CD14-positive monocyte (primary cell): ENCODE data around the gene NAGS. TPM values are rescaled to one million over a fixed set of nuclear protein-coding genes. Genes with fewer than 3 reads are reported as not detected.

ENCODE experiments used
- DNase-seq, 3 donors: peaks; one replicate each; pipeline ENCODE4 v3.0.0-alpha.2; 2011 to 2022
- H2AFZ ChIP-seq: 2 replicates; pipeline ENCODE4 v1.6.0; 2012; ENCODE audit warnings: mild to moderate bottlenecking, low read depth, low read length, inconsistent platforms; ENCODE audit not compliant: insufficient read depth, poor library complexity, severe bottlenecking
- H3K27ac ChIP-seq, 2 donors: 1 replicate in 1 of 2; 2 replicates in 1 of 2; pipeline ENCODE4 v1.5.1; 2012 to 2013; ENCODE audit warnings: low read length in 2 of 2, control low read depth in 1 of 2, inconsistent platforms in 1 of 2, low read depth in 1 of 2, mild to moderate bottlenecking in 1 of 2
- H3K27me3 ChIP-seq, 2 donors: one replicate each; pipeline versions ENCODE4 v1.6.0 to v1.6.1; 2011 to 2013; ENCODE audit warnings: low read length in 2 of 2; ENCODE audit not compliant: control insufficient read depth in 2 of 2, insufficient read depth in 2 of 2
- H3K36me3 ChIP-seq, 2 donors: replicated peaks in 1 of 2; 1 replicate in 1 of 2; 2 replicates in 1 of 2; pipeline versions ENCODE4 v1.5.1 to v1.6.1; 2012 to 2013; ENCODE audit warnings: low read length in 2 of 2, control low read depth in 1 of 2, inconsistent platforms in 1 of 2, mild to moderate bottlenecking in 1 of 2; ENCODE audit not compliant: insufficient read depth in 2 of 2, control insufficient read depth in 1 of 2
- H3K4me1 ChIP-seq, 2 donors: 1 replicate in 1 of 2; 2 replicates in 1 of 2; pipeline versions ENCODE4 v1.5.1 to v1.6.1; 2012 to 2013; ENCODE audit warnings: low read length in 2 of 2, control low read depth in 1 of 2, inconsistent platforms in 1 of 2, mild to moderate bottlenecking in 1 of 2, moderate library complexity in 1 of 2; ENCODE audit not compliant: insufficient read depth in 2 of 2, control insufficient read depth in 1 of 2
- H3K4me2 ChIP-seq: replicated peaks from 2 replicates; pipeline ENCODE3; 2012; ENCODE audit warnings: low read length, moderate library complexity, mild to moderate bottlenecking; ENCODE audit not compliant: poor library complexity, severe bottlenecking; ENCODE audit errors: extremely low read depth
- H3K4me3 ChIP-seq, 3 experiments: fragments of 200-600 bp in 1 of 3; sonication (generic) in 1 of 3; replicated peaks in 1 of 3; 1 replicate in 2 of 3; 2 replicates in 1 of 3; pipeline ENCODE4 v1.5.1; 2011 to 2013; ENCODE audit warnings: low read length in 3 of 3, mild to moderate bottlenecking in 3 of 3, control low read depth in 2 of 3, low read depth in 2 of 3, inconsistent platforms in 1 of 3, moderate library complexity in 1 of 3
- H3K79me2 ChIP-seq: 2 replicates; pipeline ENCODE4 v1.6.0; 2012; ENCODE audit warnings: mild to moderate bottlenecking, control low read depth, inconsistent platforms, low read length, moderate library complexity; ENCODE audit not compliant: insufficient read depth
- H3K9ac ChIP-seq: 2 replicates; pipeline ENCODE4 v1.6.0; 2017; ENCODE audit warnings: low read length, mild to moderate bottlenecking; ENCODE audit not compliant: insufficient read depth, poor library complexity, severe bottlenecking
- H3K9me3 ChIP-seq, 2 donors: replicated peaks in 1 of 2; 1 replicate in 1 of 2; 2 replicates in 1 of 2; pipeline versions ENCODE4 v1.5.1 to v1.6.1; 2012 to 2013; ENCODE audit warnings: low read length in 2 of 2, control low read depth in 1 of 2; ENCODE audit not compliant: control insufficient read depth in 1 of 2, insufficient read depth in 1 of 2
- H4K20me1 ChIP-seq: 2 replicates; pipeline ENCODE4 v1.6.0; 2012; ENCODE audit warnings: mild to moderate bottlenecking, low read length, control low read depth, moderate library complexity; ENCODE audit not compliant: insufficient read depth
- H3K27ac Mint-ChIP-seq, 7 donors: one replicate each; pipeline ENCODE4 v1.8.0; 2020; ENCODE audit warnings: mild to moderate bottlenecking in 7 of 7, mixed read lengths in 7 of 7, moderate library complexity in 6 of 7, inconsistent platforms in 2 of 7
- H3K27me3 Mint-ChIP-seq, 3 donors: one replicate each; pipeline ENCODE4 v1.8.0; 2021 to 2022; ENCODE audit warnings: low read depth in 3 of 3, mild to moderate bottlenecking in 3 of 3, mixed read lengths in 3 of 3, moderate library complexity in 3 of 3, inconsistent platforms in 1 of 3
- H3K36me3 Mint-ChIP-seq, 2 donors: one replicate each; pipeline ENCODE4 v1.8.0; 2020; ENCODE audit warnings: mixed read lengths in 2 of 2, inconsistent platforms in 1 of 2, mild to moderate bottlenecking in 1 of 2
- H3K4me1 Mint-ChIP-seq: one replicate; pipeline ENCODE4 v1.8.0; 2020; ENCODE audit warnings: mild to moderate bottlenecking, mixed read lengths
- H3K4me3 Mint-ChIP-seq, 2 donors: one replicate each; pipeline ENCODE4 v1.8.0; 2020; ENCODE audit warnings: mild to moderate bottlenecking in 2 of 2, mixed read lengths in 2 of 2, moderate library complexity in 1 of 2
- H3K9me3 Mint-ChIP-seq, 7 donors: one replicate each; pipeline ENCODE4 v1.8.0; 2020 to 2022; ENCODE audit warnings: mixed read lengths in 7 of 7, mild to moderate bottlenecking in 6 of 7, moderate library complexity in 6 of 7, inconsistent platforms in 2 of 7
- WGBS: methylation state at CpG from one replicate; pipeline ENCODE4 v1.1.5; 2013; ENCODE audit warnings: missing lambda C conversion rate; ENCODE audit not compliant: insufficient coverage; 5-methylcytosine and 5-hydroxymethylcytosine counted together
- intact Hi-C, 2 donors: fragments of 100-400 bp; cut with micrococcal nuclease; formaldehyde crosslinking; loops; one replicate each; pipeline versions ENCODE4 v1.15.0 to v1.15.1; 2023
- polyA plus RNA-seq, 3 donors: library from polyadenylated mRNA; depleted of rRNA in 1 of 3; unstranded in 2 of 3; stranded (reverse) in 1 of 3; fragments of 300-500 nt in 2 of 3; fragments of >200 nt in 1 of 3; fragmentation: Illumina TruSeq in 2 of 3; gene quantifications; 1 replicate in 2 of 3; 2 replicates in 1 of 3; pipeline ENCODE4 v1.2.3, GENCODE V29; 2012 to 2021
- TF ChIP-seq, protein P1 (sequence below): fragments of 200-600 bp; IDR thresholded peaks from one replicate; pipeline ENCODE4 v1.8.0; 2022; ENCODE audit warnings: antibody characterized with exemption, mild to moderate bottlenecking

Gene NAGS
- polyA plus RNA-seq, 3 donors = 0.65 to 0.93 (median 0.84) TPM

DNA sequence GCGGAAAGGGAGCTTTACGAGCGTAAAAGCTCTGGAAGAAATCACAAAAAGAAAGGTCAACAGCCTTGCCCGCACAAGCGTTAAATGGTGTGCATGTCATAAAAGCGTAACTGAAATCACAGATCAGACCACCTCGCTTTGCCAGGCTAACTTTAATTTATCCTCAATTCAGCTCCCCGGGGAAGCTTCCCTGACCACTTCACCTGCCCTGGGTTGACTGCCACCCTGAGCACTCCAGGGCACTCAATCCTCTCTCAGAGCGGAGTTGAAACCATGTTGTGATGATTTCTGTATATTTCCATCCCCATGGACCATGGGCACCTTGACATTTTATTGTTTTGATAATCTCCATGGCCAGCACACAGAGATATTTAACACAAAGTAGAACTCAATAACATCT, 16.1 kb upstream of the NAGS start:
- DNase-seq = no peak
- H3K4me1 ChIP-seq = peaks cover 4 to 8% of the 10 kb centered on the region in 2 donors
- Mint-ChIP-seq H3K27me3 (peaks cover 37 to 67% (median 53%) of the 10 kb centered on the region in 3 donors), H3K4me1 (peaks cover 5% of the 10 kb centered on the region), H3K36me3 (no peaks in the 10 kb centered on the region), H3K9me3 (peaks cover 0 to 2% (median 0%) of the 10 kb centered on the region in 7 donors), H3K27ac (no peak overlapping the region), H3K4me3 (no peak overlapping the region)
- no peak overlapping the region for H3K9ac ChIP-seq
- no peaks in the 10 kb centered on the region for H3K79me2 ChIP-seq
- H3K4me2 ChIP-seq = no peak overlapping the region
- no peak overlapping the region for H3K27ac ChIP-seq
- H3K36me3 ChIP-seq = no peaks in the 10 kb centered on the region
- H4K20me1 ChIP-seq = no peaks in the 10 kb centered on the region
- TF ChIP-seq, protein P1, sequence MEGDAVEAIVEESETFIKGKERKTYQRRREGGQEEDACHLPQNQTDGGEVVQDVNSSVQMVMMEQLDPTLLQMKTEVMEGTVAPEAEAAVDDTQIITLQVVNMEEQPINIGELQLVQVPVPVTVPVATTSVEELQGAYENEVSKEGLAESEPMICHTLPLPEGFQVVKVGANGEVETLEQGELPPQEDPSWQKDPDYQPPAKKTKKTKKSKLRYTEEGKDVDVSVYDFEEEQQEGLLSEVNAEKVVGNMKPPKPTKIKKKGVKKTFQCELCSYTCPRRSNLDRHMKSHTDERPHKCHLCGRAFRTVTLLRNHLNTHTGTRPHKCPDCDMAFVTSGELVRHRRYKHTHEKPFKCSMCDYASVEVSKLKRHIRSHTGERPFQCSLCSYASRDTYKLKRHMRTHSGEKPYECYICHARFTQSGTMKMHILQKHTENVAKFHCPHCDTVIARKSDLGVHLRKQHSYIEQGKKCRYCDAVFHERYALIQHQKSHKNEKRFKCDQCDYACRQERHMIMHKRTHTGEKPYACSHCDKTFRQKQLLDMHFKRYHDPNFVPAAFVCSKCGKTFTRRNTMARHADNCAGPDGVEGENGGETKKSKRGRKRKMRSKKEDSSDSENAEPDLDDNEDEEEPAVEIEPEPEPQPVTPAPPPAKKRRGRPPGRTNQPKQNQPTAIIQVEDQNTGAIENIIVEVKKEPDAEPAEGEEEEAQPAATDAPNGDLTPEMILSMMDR = no peak
- H3K27me3 ChIP-seq = peaks cover 20 to 46% of the 10 kb centered on the region in 2 donors
- H3K4me3 ChIP-seq = no peak overlapping the region
- intact Hi-C loops = no loop called here
- peaks cover 0 to 3% of the 10 kb centered on the region in 2 donors for H3K9me3 ChIP-seq
- H2AFZ ChIP-seq = no peak overlapping the region
- WGBS = 93% methylated on average over 4 of the region's 9 CpGs

DNA sequence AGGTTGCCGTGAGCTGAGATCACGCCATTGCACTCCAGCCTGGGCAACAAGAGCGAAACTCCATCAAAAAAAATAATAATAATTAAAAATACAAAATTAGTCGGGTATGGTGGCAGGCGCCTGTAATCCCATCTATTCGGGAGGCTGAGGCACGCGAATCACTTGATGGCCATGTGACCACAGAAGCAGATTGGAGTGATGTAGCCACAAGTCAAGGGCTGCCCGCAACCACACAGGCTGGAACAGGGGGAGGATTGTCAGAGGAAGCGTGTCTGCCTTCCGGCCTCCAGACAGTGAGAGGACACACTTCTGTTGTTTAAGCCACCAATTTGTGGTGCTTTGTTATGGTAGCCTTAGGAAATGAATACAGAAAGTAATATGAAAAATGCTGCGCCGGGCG, 11.8 kb upstream of the NAGS start:
- Histone ChIP-seq H4K20me1 (no peaks in the 10 kb centered on the region), H3K79me2 (no peaks in the 10 kb centered on the region), H3K36me3 (no peaks in the 10 kb centered on the region), H3K4me1 (peaks cover 7% of the 10 kb centered on the region in 2 donors), H3K4me3 (no peak overlapping the region), H3K9me3 (peaks cover 0 to 7% of the 10 kb centered on the region in 2 donors), H2AFZ (no peak overlapping the region), H3K27ac (no peak overlapping the region), H3K9ac (no peak overlapping the region), H3K4me2 (no peak overlapping the region), H3K27me3 (peaks cover 12 to 38% of the 10 kb centered on the region in 2 donors)
- no peak for DNase-seq
- H3K27me3 Mint-ChIP-seq = peaks cover 30 to 54% (median 40%) of the 10 kb centered on the region in 3 donors
- intact Hi-C loops = no loop called here
- WGBS = 96% methylated on average over 8 of the region's 14 CpGs
- no peak overlapping the region for H3K4me3 Mint-ChIP-seq
- H3K9me3 Mint-ChIP-seq = peaks cover 0 to 9% (median 0%) of the 10 kb centered on the region in 7 donors
- no peaks in the 10 kb centered on the region for H3K36me3 Mint-ChIP-seq
- TF ChIP-seq, protein P1 = no peak
- peaks cover 2% of the 10 kb centered on the region for H3K4me1 Mint-ChIP-seq
- no peak overlapping the region for H3K27ac Mint-ChIP-seq
